Bronchial epithelial cell (primary cell): ENCODE data around the gene KIAA0513. TPM values are rescaled to one million over a fixed set of nuclear protein-coding genes. Genes with fewer than 3 reads are reported as not detected.

Source experiments
- DNase-seq: peaks from one replicate; pipeline ENCODE4 v3.0.0-alpha.2; 2010; ENCODE audit warnings: low read depth
- FAIRE-seq: peaks from 2 replicates; lab custom pipeline; 2011; peaks lifted over from hg19 to GRCh38; lab: Jason Lieb, UNC
- H3K27me3 ChIP-seq: 2 replicates; pipeline ENCODE4 v1.5.1; 2011; ENCODE audit warnings: low read length; ENCODE audit not compliant: control insufficient read depth, insufficient read depth
- H3K36me3 ChIP-seq: 2 replicates; pipeline ENCODE4 v1.5.1; 2011; ENCODE audit warnings: low read length; ENCODE audit not compliant: control insufficient read depth, insufficient read depth
- H3K4me3 ChIP-seq: 2 replicates; pipeline ENCODE4 v1.5.1; 2011; ENCODE audit warnings: mild to moderate bottlenecking, low read depth, low read length, control low read depth
- total RNA-seq: library from RNA; depleted of rRNA; stranded (reverse); fragments of >200 nt; gene quantifications from 2 replicates; pipeline ENCODE4 v1.2.1, GENCODE V29; 2014
- TF ChIP-seq, protein P1 (sequence below): IDR thresholded peaks from 2 replicates; pipeline ENCODE4 v1.5.1; 2011; ENCODE audit warnings: mild to moderate bottlenecking, moderate library complexity, low read length, control low read depth, inconsistent platforms; ENCODE audit not compliant: insufficient read depth, severe bottlenecking

KIAA0513 gene
- total RNA-seq, 1 donor from 2014 or later = 7.1 TPM

- Histone ChIP-seq H3K36me3 (no peaks in the 10 kb centered on the region), H3K27me3 (peaks cover 9% of the 10 kb centered on the region), H3K4me3 (no peak overlapping the region)
- DNase-seq = no peak
- TF ChIP-seq, protein P1, sequence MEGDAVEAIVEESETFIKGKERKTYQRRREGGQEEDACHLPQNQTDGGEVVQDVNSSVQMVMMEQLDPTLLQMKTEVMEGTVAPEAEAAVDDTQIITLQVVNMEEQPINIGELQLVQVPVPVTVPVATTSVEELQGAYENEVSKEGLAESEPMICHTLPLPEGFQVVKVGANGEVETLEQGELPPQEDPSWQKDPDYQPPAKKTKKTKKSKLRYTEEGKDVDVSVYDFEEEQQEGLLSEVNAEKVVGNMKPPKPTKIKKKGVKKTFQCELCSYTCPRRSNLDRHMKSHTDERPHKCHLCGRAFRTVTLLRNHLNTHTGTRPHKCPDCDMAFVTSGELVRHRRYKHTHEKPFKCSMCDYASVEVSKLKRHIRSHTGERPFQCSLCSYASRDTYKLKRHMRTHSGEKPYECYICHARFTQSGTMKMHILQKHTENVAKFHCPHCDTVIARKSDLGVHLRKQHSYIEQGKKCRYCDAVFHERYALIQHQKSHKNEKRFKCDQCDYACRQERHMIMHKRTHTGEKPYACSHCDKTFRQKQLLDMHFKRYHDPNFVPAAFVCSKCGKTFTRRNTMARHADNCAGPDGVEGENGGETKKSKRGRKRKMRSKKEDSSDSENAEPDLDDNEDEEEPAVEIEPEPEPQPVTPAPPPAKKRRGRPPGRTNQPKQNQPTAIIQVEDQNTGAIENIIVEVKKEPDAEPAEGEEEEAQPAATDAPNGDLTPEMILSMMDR = no peak
- FAIRE-seq = no peak
Measured at GRCh38 chr16:85136702-85137322, 109.2 kb downstream of the KIAA0513 start.

GRCh38 chr16:85137323-85138072 is 109.9 kb downstream of the KIAA0513 start:
- H3K36me3 ChIP-seq = no peaks in the 10 kb centered on the region
- no peak for DNase-seq
- peaks cover 9% of the 10 kb centered on the region for H3K27me3 ChIP-seq
- TF ChIP-seq, protein P1 = no peak
- no peak for FAIRE-seq
- no peak overlapping the region for H3K4me3 ChIP-seq

DNA sequence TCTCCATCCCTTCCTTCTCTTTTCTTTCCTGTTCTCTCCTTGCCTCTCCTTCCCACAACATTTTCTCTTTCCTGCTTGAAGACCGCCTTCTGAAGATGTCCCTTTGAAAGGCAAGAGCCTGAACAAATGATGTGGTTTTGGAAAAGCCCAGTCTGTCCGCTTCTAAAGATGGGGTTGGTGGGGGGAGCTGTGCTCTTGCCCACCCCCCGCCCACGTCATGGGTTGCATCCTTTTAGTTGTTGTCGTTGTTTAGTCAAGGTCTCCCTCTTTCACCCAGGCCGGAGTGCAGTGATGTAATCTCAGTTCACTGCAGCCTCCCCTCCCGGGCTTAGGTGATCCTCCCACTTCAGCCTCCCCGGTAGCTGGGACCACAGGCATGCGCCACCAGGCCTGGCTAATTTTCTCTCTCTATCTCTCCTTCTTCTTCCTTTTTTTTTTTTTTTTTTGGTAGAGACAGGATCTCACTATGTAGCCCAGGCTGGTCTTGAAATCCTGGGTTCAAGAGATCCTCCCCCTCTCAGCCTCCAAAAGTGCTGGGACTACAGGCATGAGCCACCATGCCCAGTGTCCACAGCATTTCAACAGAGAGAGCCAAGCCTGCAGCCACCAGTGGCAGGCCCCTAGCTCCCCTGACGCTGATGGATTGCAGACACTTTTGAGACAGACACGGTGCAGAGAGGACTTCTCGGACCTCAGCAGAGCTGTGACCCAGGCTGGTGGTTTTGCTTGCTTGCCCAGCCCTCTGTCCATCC is 110.7 kb downstream of the KIAA0513 start:
- TF ChIP-seq, protein P1 = no peak
- peaks cover 9% of the 10 kb centered on the region for H3K27me3 ChIP-seq

GRCh38 chr16:85138825-85139627 is 111.4 kb downstream of the KIAA0513 start:
- FAIRE-seq (no peak), DNase-seq (no peak)
- peaks cover 9% of the 10 kb centered on the region for H3K27me3 ChIP-seq
- TF ChIP-seq, protein P1 = no peak
- H3K36me3 ChIP-seq = no peaks in the 10 kb centered on the region
- no peak overlapping the region for H3K4me3 ChIP-seq

More for the DNA sequence above, 110.7 kb downstream of the KIAA0513 start:
- Histone ChIP-seq H3K4me3 (no peak overlapping the region), H3K36me3 (no peaks in the 10 kb centered on the region)
- no peak for DNase-seq
- FAIRE-seq = no peak

GRCh38 chr16:85139881-85140339 is 112.3 kb downstream of the KIAA0513 start:
- Histone ChIP-seq H3K4me3 (no peak overlapping the region), H3K36me3 (no peaks in the 10 kb centered on the region), H3K27me3 (peaks cover 9% of the 10 kb centered on the region)
- TF ChIP-seq, protein P1 = no peak
- DNase-seq (no peak), FAIRE-seq (no peak)
